Thyroid gland (tissue), 4 donors: ENCODE measurements around the gene NEK6. TPM values are rescaled to one million over a fixed set of nuclear protein-coding genes. Genes with fewer than 3 reads are reported as not detected.

ENCODE experiments used
- DNase-seq, 2 donors: peaks; one replicate each; pipeline ENCODE4 v3.0.0-alpha.2; 2019
- H3K27ac ChIP-seq, 3 donors: fragments of 200-600 bp; sonication (generic); 1 replicate in 2 of 3; 2 replicates in 1 of 3; pipeline ENCODE4 v1.5.1; 2016 to 2019; ENCODE audit warnings: mild to moderate bottlenecking in 1 of 3, moderate library complexity in 1 of 3
- H3K27me3 ChIP-seq: fragments of 200-600 bp; sonication (generic); one replicate; pipeline ENCODE4 v1.5.1; 2019
- H3K36me3 ChIP-seq, 2 donors: fragments of 200-600 bp; sonication (generic); one replicate each; pipeline ENCODE4 v1.5.1; 2016 to 2019
- H3K4me1 ChIP-seq, 2 donors: fragments of 200-600 bp; sonication (generic); one replicate each; pipeline ENCODE4 v1.5.1; 2017 to 2019
- H3K4me3 ChIP-seq, 3 donors: fragments of 200-600 bp; sonication (generic); replicated peaks in 1 of 3; 1 replicate in 2 of 3; 2 replicates in 1 of 3; pipeline ENCODE4 v1.5.1; 2016; ENCODE audit warnings: mild to moderate bottlenecking in 1 of 3
- H3K9me3 ChIP-seq: fragments of 200-600 bp; sonication (generic); one replicate; pipeline ENCODE4 v1.5.1; 2017
- CTCF ChIP-seq, 6 experiments: fragments of 200-600 bp in 3 of 6; fragments of 450-650 bp in 3 of 6; sonication (generic) in 3 of 6; IDR thresholded peaks; one replicate each; pipeline ENCODE4 v1.5.1; 2016 to 2019; ENCODE audit warnings: antibody characterized with exemption in 6 of 6, mild to moderate bottlenecking in 2 of 6, inconsistent platforms in 1 of 6, moderate library complexity in 1 of 6
- POLR2A ChIP-seq, 2 donors: fragments of 450-650 bp; IDR thresholded peaks; one replicate each; pipeline ENCODE4 v1.6.1; 2017; ENCODE audit warnings: antibody characterized with exemption in 2 of 2, mild to moderate bottlenecking in 2 of 2, moderate library complexity in 1 of 2
- WGBS, 2 donors: methylation state at CpG; one replicate each; pipeline ENCODE4 v1.1.5; 2017; 5-methylcytosine and 5-hydroxymethylcytosine counted together
- intact Hi-C: fragments of 100-400 bp; cut with DNase I; formaldehyde crosslinking; loops from one replicate; pipeline ENCODE4 v1.15.1; 2023
- total RNA-seq, 4 donors: library from RNA; depleted of rRNA; stranded (reverse); fragments of >200 nt; gene quantifications; one replicate each; pipeline ENCODE4 v1.2.3, GENCODE V29; 2016

The NEK6 gene
- total RNA-seq, 4 donors from 2014 or later, result 10.7 to 12.8 (median 11.0) TPM

DNA sequence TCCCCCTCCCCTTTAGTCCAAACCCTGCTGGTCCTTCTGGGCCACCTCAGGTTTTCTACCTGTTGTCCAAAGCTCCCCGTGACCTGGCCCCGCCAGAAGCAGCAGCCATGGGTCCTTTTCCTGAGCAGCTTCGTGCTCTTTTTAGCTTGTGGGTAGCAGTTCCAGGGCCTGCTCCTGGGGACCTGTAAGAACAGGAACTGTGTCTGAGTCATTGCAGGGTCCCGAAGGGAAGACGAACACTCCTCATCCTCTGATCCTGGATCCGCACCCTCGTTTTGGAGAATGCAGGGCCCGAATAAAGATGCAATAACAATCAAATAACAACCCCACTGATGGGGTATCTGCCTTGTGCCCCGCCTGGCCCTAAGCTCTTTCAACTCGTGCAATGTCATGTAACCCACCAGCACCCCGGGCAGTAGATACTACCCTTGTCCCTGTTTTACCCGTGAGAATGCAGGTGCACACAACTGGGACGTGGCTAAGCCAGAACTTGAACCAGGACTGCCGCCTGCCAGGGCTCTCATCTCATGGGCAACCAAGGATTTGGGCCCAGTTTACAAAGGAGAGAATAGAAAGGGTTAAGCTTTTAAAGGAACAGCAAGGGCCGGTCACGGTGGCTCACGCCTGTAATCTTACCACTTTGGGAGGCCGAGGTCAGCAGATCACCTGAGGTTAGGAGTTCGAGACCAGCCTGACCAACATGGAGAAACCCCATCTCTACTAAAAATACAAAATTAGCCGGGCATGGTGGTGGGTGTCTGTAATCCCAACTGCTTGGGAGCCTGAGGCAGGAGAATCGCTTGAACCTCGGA is 33.2 kb downstream of the NEK6 start:
- TF ChIP-seq POLR2A (IDR thresholded peaks at IDR 0.05) (no peak), CTCF (IDR thresholded peaks at IDR 0.05) (no peak)
- DNase-seq, result no peak
- WGBS, 2 donors, result 81 to 84% methylated on average over 22 of the region's 22 CpGs
- no peaks in the 10 kb centered on the region for H3K9me3 ChIP-seq
- no peak overlapping the region for H3K27ac ChIP-seq
- no peaks in the 10 kb centered on the region for H3K27me3 ChIP-seq
- intact Hi-C loops, result no loop called here
- H3K4me3 ChIP-seq, result no peak overlapping the region
- peaks cover 6 to 34% of the 10 kb centered on the region in 2 donors for H3K4me1 ChIP-seq
- H3K36me3 ChIP-seq, result no peaks in the 10 kb centered on the region

DNA sequence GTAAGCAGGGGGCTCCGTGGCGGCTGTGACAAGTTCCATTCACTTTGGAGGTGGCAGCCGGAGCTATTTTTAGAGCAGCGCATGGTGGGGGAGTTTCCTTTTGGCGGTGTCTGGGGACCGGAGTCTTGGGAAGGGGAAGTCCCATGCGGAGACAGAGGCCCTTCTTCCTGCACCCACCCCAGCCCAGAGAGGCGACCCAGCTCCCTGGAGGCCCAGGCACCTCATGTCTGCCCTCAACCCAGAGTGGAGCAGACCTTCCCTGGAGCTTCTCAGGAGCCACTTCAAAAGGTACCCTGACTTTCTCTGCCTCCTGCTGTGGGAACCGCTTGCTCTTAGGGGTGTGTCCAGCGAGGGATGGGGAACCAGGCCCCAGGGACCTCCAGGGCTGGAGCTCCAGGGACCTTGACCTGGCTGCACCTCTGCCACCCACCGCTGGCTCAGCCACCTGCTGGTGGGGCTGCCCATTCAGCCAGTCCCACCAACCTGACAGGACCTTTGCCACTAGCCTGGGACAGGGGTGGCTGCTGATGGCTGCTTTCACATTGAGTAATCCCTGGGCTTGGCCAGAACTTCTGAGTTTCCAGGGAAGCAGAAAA is 34.1 kb downstream of the NEK6 start:
- peaks cover 15 to 36% of the 10 kb centered on the region in 2 donors for H3K4me1 ChIP-seq
- H3K27ac ChIP-seq, result no peak overlapping the region
- no peaks in the 10 kb centered on the region for H3K27me3 ChIP-seq
- H3K36me3 ChIP-seq, result no peaks in the 10 kb centered on the region
- DNase-seq, result no peak
- no peak overlapping the region for H3K4me3 ChIP-seq
- intact Hi-C loops, result no loop called here
- TF ChIP-seq POLR2A (IDR thresholded peaks at IDR 0.05), result no peak
- no peak for TF ChIP-seq CTCF (IDR thresholded peaks at IDR 0.05)
- H3K9me3 ChIP-seq, result no peaks in the 10 kb centered on the region
- 71 to 78% methylated on average over 5 to 7 of the region's 11 CpGs for WGBS, 2 donors

- Histone ChIP-seq H3K9me3 (no peaks in the 10 kb centered on the region), H3K4me3 (no peak overlapping the region), H3K27me3 (no peaks in the 10 kb centered on the region), H3K36me3 (no peaks in the 10 kb centered on the region), H3K4me1 (peaks cover 26 to 44% of the 10 kb centered on the region in 2 donors), H3K27ac (no peak overlapping the region)
- DNase-seq, result no peak
- intact Hi-C loops, result no loop called here
- TF ChIP-seq POLR2A (IDR thresholded peaks at IDR 0.05), result no peak
- TF ChIP-seq CTCF (IDR thresholded peaks at IDR 0.05), result no peak
- WGBS, 2 donors, result 84 to 89% methylated on average over 12 of the region's 12 CpGs
These were observed 35.2 kb downstream of the NEK6 start for GRCh38 chr9:124292696-124293593.

- Histone ChIP-seq H3K9me3 (no peaks in the 10 kb centered on the region), H3K27ac (no peak overlapping the region), H3K4me1 (peaks cover 27 to 45% of the 10 kb centered on the region in 2 donors), H3K36me3 (no peaks in the 10 kb centered on the region), H3K4me3 (no peak overlapping the region), H3K27me3 (no peaks in the 10 kb centered on the region)
- TF ChIP-seq CTCF (IDR thresholded peaks at IDR 0.05) (no peak), POLR2A (IDR thresholded peaks at IDR 0.05) (no peak)
- intact Hi-C loops, result no loop called here
- 85 to 92% methylated on average over 16 to 17 of the region's 17 CpGs for WGBS, 2 donors
- DNase-seq, result no peak
These were observed 36.2 kb downstream of the NEK6 start for GRCh38 chr9:124293718-124294506.
